Stimulated activated CD4-positive, alpha-beta T cell treated with anti-CD3 and anti-CD28 coated beads, Interleukin-12 subunit alpha, Interleukin-12 subunit beta, amount 100 ng/mL, for 48 hours (primary cell): ENCODE results near the gene UFSP2.

ENCODE experiments used
- DNase-seq, 3 donors: peaks; one replicate each; pipeline ENCODE4 v3.0.0-alpha.2; 2020; ENCODE audit warnings: low read depth in 2 of 3, low spot score in 1 of 3

The UFSP2 gene

GRCh38 chr4:185426960-185427688 lies 1.4 kb upstream of the UFSP2 start:
- DNase-seq, result no peak

GRCh38 chr4:185424905-185425646 lies 688 bp downstream of the UFSP2 start:
- no peak for DNase-seq

GRCh38 chr4:185421366-185422124 lies 4.2 kb downstream of the UFSP2 start:
- no peak for DNase-seq

- DNase-seq, result no peak
Measured at GRCh38 chr4:185416955-185417354, 8.8 kb downstream of the UFSP2 start.

GRCh38 chr4:185412412-185412811 lies 13.4 kb downstream of the UFSP2 start:
- no peak for DNase-seq

- DNase-seq, result no peak
Measured at GRCh38 chr4:185411849-185412248, 13.9 kb downstream of the UFSP2 start.

GRCh38 chr4:185408432-185408831 lies 17.3 kb downstream of the UFSP2 start:
- DNase-seq, result no peak

- DNase-seq, result no peak
Measured at GRCh38 chr4:185405296-185405999, 20.3 kb downstream of the UFSP2 start.

GRCh38 chr4:185404031-185404430 lies 21.7 kb downstream of the UFSP2 start:
- no peak for DNase-seq

- DNase-seq, result no peak
Measured at GRCh38 chr4:185399466-185399865, 26.3 kb downstream of the UFSP2 start.

- no peak for DNase-seq
Measured at GRCh38 chr4:185398618-185399017, 27.1 kb downstream of the UFSP2 start.

GRCh38 chr4:185396724-185397385 lies 28.9 kb downstream of the UFSP2 start, which contains the start of gene ANKRD37:
ANKRD37 (plus strand) TSS chr4:185396841; CDS start chr4:185396924, 83 bp downstream.
- peak in 1 of 3 donors; percentile 0 for DNase-seq

- DNase-seq, result peak; percentile 95 to 96 (median 95)
Measured at GRCh38 chr4:185395956-185396723, 29.6 kb downstream of the UFSP2 start.

- DNase-seq, result no peak
Measured at GRCh38 chr4:185395238-185395955, 30.4 kb downstream of the UFSP2 start, which contains the start of gene LRP2BP. LRP2BP (minus strand) TSS chr4:185395924; CDS start chr4:185378186, 17,738 bp downstream.

- peak in 1 of 3 donors; percentile 24 for DNase-seq
Measured at GRCh38 chr4:185394568-185395237, 31.1 kb downstream of the UFSP2 start.

- DNase-seq, result no peak
Measured at GRCh38 chr4:185392156-185392555, 33.6 kb downstream of the UFSP2 start.

- no peak for DNase-seq
Measured at GRCh38 chr4:185390941-185391340, 34.8 kb downstream of the UFSP2 start.

GRCh38 chr4:185387957-185388356 lies 37.8 kb downstream of the UFSP2 start:
- no peak for DNase-seq
